GM21576 (cell line): ENCODE data around the gene LRRC25.

Experiments used
- ATAC-seq: cut with Tn5 transposase; IDR thresholded peaks from one replicate; pipeline ENCODE4 v1.9.1; 2021; ENCODE audit warnings: mild to moderate bottlenecking, moderate library complexity; ENCODE audit not compliant: unreplicated experiment

The LRRC25 gene

DNA sequence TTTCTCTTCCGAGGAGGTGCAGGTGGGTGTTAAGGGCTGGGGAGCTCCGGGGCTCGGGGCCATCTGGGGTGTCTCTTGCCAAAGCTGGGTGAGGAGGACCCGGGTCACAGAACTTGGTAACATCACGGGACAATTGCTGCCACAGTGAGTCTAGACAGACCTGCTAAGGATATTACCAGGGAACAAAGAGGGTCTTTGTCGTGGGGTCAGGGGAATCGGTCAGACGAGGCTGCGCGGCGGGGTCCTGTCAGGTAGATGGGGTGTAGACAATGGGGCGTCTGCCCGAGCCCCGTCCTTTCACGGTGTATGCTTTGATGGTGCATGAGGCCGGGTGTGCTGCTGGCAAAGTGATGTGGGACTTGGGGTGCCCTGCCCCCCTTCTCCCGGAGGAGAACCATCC is 49.3 kb downstream of the LRRC25 start:
- ATAC-seq, result no peak

DNA sequence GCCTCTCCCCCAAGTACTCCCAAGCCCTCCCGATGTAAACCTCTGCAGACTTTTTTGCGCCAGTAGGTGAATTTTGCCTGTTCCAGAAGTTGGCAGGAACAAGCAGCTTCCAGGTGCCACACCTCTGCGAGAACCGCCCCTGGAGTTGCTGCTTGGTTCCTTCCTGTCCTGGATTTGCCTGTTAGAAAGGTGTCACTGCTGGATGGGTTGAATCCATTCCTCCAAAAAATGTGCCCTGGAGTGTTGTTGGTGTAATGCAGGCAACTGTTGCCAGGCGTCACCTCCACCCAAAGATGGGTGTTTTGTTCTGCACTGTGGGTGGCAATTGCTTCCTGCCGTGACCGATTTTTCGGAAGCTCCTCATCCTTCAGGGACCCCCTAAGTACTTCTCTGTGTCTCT is 51.3 kb downstream of the LRRC25 start:
- ATAC-seq, result no peak

DNA sequence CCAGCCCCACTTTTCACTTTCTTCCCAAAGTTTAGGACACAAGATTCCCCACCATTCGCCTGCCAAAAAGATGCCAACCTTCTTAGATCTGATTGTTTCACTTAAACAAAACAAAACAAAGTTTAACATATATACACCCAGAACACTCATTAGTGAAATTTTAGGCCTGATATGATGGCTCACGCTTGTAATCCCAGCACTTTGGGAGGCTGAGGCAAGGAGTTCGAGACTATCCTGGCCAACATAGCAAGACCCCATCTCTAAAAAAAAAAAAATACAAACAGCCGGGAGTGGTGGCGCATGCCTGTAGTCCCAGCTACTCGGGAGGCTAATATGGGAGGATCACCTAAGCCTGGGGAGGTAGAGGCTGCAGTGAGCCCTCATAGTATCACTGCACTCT is 52.1 kb downstream of the LRRC25 start:
- ATAC-seq, result no peak

DNA sequence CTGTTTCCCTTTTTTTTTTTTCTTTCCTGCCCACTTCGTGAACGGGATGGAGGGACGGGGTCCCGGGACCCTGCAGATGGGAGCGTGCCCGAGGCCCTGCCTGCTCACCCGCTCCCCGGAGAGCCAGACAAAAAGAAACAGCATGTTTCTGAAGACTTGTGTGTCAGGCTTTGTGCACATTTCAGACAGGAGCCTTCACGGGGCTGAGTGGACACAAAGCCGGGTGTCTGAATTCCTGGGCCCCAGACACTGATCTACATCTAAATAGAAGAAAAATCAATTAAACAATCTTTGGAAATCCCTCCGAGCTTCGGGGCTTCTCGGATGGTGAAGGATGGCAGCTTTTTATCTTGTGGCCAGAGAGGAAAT is 52.9 kb downstream of the LRRC25 start:
- no peak for ATAC-seq

DNA sequence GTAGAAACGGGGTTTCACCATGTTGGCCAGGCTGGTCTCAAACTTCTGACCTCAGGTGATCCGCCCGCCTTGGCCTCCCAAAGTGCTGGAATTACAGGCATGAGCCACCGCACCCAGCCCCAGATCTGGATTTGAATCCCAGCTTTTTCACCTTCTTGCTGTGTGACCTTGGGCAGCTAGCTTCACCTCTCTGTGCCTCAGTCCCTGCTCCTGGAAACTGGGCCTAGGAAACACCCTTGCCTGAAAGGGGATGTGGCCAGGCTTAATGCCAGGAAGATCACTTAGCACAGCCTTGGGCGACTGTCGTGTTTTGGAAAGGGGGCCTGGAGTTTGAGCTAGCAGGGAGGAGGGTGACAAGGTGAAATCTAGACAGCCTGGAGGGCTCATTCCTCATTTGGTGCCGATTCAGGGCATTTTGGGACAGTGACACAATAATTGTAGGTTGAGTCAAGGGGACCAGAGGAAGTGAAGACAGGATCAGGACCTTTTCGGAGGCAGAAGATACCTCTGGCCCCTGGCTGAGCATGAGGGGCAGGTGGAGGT is 55.3 kb downstream of the LRRC25 start:
- no peak for ATAC-seq
